ENCODE measurements around the gene USP31.

The USP31 gene, protein sequence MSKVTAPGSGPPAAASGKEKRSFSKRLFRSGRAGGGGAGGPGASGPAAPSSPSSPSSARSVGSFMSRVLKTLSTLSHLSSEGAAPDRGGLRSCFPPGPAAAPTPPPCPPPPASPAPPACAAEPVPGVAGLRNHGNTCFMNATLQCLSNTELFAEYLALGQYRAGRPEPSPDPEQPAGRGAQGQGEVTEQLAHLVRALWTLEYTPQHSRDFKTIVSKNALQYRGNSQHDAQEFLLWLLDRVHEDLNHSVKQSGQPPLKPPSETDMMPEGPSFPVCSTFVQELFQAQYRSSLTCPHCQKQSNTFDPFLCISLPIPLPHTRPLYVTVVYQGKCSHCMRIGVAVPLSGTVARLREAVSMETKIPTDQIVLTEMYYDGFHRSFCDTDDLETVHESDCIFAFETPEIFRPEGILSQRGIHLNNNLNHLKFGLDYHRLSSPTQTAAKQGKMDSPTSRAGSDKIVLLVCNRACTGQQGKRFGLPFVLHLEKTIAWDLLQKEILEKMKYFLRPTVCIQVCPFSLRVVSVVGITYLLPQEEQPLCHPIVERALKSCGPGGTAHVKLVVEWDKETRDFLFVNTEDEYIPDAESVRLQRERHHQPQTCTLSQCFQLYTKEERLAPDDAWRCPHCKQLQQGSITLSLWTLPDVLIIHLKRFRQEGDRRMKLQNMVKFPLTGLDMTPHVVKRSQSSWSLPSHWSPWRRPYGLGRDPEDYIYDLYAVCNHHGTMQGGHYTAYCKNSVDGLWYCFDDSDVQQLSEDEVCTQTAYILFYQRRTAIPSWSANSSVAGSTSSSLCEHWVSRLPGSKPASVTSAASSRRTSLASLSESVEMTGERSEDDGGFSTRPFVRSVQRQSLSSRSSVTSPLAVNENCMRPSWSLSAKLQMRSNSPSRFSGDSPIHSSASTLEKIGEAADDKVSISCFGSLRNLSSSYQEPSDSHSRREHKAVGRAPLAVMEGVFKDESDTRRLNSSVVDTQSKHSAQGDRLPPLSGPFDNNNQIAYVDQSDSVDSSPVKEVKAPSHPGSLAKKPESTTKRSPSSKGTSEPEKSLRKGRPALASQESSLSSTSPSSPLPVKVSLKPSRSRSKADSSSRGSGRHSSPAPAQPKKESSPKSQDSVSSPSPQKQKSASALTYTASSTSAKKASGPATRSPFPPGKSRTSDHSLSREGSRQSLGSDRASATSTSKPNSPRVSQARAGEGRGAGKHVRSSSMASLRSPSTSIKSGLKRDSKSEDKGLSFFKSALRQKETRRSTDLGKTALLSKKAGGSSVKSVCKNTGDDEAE (N-terminal part only)

DNA sequence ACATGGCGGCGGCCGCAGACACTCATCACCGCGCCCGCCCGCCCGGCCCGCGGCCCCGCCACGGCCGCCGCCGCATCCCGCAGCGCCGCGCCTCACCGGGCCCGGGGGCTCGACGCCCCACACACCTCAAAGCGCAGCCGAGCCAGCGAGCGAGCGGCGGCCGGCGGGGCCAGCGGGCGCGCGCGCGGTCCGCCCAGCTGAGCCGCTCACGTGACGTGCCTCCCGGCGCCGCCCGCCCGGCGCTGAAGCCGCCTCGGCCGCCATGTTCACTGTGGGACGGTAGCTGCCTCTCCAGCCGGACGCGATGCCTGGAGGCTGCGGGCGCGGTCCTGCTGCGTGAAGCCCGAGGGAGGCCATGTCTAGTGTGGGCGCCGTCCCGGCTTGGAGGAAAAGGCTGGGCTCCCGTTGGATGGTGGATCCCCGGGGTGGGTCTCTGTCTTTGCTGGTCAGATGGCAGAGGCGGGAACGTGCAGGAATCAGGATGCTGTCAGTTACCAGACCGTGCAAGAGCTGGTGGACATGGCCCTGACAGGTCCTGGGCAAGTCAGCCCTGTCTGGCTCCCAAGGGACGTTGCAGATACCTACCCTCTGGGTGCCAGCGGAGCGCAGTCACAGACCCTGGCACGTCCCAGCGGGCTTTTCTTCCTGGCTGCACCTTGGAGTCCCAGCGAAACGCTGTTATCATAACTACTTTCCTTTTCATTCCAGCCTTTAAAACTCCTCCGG is at the start of gene USP31:
Gene USP31 (minus strand): TSS at position 186 of the 726 bp plus-strand sequence. CDS start 182 bp downstream, at position 4.
- peak; percentile 89 for DNase-seq

DNA sequence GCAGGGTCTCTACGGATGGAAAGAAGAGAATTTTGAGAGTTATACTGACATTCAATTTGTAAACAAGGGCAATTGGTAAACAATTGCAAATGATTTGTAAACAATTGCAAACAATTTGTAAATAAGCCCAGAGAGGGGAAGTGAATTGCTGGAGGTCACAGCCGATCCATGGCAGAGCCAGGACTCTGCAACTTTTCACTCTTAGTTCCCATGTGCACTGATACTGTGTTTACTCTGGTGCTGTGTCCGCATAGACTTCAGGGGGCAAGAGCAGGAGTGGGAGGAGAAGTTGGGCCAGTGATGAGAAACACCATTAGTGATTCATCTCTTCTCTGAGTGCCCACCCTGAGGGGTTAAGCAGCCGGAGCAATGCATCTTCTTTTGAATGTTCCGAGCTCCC is 47.3 kb upstream of the USP31 start:
- no peak for DNase-seq

DNA sequence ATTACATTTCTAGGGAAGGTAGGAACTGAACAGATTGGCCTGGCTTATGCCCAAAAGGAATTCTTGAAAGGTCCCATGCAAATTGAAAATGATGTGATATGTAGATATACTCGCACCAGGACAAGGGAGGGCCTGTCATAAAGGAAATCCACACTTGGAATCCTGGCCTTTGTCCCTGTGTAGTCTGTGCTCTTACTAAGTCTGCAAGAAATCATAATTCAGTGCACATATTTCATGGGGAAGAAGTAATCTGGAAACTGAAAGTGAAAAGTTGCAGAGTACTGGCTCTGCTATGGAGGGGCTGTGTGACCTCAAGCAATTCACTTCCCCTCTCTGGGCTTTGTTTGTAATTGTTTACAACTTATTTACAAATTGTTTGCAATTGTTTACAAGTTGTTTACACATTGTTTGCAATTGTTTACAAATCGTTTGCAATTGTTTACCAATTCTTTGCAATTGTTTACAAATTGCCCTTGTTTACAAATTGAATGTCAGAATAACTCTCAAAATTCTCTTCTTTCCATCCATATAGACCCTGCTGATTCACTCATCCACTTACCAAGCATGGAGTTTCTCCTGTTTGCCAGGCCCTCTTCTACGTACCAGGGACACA is 46.2 kb upstream of the USP31 start:
- no peak for DNase-seq

DNA sequence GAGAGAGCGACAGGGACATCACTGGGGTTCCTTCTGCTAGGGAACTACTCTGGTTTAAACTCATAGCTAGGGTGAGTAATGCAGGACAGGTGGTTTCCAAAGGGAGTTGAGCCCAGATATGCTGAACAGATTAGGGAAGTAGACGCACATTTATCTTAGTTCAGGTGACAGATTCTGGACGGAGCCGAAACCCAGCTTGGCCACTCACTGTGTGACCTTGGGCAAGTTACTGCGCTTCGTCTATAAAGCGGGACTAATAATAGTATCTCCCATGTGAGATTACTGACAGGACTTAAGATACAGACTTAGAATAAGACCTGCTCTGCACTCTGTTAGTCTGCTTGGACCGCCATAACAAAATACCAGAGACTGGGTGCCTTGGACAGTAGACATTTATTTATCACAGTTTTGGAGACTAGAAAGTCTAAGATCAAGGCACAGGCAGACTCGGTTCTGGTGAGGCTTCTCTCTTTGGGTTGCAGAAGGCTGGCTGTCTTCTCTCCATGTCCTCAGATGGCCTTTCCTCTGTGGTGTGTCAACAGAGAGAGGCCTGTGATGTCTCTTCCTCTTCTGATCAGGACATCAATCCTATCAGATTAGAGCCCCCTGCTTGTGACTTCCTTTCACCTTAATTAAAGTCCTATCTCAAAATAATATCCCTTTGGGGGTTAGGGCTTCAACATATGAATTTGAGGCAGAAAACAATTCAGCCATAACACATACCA is 45.4 kb upstream of the USP31 start:
- DNase-seq: no peak

DNA sequence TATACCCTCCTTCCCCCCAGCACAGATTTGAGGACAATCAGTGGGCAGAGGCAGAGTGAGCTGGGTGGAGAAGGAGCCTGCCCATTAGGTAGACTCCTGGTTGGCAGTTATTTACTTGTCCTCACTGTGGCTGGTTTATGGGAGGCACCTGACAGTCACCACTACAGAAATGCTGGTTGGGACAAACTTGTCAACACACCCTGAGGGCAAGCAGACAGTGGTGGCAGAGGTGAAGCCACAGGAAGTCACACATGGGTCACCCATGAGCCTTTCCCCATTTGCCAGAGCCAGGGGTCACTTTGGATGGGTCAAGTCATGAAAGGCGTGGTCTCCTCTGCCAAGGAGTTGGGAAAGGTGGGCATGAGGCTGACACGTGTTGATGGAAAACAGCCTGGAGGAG is 39.7 kb upstream of the USP31 start:
- no peak for DNase-seq

DNA sequence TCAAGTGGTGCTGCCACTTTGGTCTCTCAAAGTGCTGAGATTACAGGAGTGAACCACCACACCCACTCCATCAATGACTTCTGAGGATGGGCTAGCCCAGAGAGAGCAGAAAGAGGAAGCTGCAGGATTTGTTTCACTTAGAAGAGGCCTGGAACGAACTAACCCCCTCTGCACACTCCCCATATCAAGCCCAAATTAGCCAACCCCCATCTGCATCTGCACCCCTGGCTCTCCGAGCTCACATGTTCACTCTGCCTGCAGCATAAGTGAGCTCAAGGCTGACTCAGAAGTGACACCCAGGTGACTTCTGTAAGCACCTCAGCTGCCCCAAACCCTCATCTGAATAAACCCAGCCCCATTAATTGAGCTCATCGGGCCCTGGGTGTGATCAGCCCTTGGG is 38.1 kb upstream of the USP31 start:
- no peak for DNase-seq

DNA sequence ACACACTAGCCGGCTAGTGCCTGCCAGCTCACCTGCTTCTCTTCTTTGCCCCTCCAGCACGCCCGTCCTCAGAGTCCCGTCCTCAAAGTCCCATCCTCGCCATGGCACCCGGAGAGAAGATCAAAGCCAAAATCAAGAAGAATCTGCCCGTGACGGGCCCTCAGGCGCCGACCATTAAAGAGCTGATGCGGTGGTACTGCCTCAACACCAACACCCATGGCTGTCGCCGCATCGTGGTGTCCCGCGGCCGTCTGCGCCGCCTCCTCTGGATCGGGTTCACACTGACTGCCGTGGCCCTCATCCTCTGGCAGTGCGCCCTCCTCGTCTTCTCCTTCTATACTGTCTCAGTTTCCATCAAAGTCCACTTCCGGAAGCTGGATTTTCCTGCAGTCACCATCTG is 36.9 kb upstream of the USP31 start:
- DNase-seq: no peak

DNA sequence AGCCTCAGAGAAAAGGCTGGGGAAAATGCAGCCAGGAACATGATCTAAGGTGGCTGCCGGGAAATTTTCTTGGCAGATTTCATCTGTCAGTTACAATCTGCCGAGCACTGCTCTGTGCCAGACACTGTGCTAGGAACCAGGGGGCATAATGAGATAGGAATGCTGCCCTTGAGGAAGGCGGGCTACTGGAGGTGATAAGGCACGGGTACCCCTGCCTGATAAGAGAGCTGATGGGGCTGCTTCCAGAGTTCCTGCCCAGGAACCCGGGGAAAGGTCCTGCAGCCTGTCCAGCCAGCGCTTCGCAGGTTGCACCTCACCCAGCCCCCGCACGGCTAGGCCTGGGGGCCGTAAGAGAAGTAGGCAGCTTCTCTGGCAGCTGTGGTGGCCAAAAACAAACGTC is 36.4 kb upstream of the USP31 start:
- no peak for DNase-seq

DNA sequence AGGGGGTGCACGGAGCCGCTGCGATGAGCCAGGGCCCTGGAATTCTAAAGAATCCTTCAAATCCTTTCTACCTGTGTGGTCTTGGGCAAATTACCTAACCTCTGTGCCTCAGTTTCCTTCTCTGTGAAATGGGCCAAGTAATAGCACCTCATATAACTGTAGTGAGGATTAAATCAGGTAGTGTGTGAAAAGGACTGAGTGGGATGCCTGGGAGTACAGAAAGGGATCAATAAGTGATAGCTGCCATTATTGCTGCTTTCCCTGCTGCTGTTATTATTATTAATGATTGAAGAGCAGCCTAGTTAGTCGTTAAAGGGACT is 34.3 kb upstream of the USP31 start:
- DNase-seq: no peak

DNA sequence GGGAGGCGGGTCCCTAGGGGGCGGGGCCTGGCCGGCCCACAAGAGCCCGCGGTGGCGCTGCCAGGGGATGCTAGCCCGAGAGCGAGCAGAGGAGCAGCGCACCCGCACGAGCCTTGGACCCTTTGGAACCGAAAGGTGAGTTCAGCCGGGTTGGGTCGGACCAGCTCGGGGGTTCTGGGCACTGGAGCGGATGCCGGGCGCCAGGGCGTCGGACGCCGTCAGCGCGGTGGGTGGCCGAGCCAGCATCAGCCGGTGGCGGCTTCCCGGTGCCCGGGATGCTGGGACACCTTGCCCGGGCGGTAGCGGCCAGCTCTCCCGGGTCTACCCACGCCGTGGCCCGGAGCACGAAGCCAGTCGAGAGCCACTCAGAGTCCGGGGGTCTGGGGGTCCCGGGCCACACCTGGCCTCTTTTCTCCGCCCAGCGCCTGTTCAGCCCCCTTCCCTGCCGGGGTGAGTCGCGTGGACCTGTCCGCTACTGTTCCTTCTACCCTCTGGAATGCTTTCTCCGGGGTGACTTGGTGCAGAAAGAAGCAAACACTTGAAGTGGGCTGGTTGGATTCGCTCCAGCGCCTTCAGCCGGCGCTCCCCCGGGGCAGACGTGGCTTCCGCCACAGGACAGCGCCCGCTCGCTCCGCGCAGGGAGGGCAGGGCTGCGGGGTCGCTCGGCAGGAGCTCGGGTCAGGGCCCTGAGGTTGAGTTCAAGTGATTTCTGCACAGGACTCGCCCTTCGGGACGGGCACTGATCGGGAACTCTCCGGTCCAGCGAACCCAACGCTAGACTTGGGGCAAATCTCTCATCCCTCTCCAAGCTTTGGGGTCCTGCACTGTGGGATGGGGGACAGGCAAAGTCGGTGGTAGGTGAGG is 33.7 kb upstream of the USP31 start, which contains the start of gene SCNN1G:
Gene SCNN1G (plus strand): TSS at position 67 of the 864 bp plus-strand sequence. CDS start 3,527 bp downstream, outside the sequence.
- DNase-seq: no peak

DNA sequence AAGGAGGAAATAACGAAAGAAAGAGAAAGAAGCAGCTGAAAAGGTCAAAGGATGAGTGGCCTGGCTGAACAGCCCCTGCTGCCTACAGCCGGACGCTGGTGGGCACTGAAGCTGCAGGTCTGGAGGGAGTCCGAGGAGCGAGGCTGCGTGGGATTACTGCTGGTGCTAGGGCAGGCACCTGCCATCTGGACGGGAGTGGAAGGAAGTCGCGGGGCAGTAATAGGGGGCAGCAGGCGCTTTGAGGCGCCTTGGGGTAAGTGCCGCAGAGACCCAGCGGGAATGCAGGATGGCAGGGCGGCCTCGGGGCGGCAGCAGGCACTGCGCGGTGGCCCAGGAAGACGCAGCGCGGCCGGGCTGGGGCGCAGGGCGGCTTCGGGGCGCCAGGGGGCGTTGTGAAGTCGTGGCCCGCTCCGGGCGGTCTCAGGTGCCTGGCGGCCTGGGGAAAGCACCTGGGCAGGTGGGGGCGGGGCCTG is 33.0 kb upstream of the USP31 start:
- DNase-seq: peak; percentile 61

DNA sequence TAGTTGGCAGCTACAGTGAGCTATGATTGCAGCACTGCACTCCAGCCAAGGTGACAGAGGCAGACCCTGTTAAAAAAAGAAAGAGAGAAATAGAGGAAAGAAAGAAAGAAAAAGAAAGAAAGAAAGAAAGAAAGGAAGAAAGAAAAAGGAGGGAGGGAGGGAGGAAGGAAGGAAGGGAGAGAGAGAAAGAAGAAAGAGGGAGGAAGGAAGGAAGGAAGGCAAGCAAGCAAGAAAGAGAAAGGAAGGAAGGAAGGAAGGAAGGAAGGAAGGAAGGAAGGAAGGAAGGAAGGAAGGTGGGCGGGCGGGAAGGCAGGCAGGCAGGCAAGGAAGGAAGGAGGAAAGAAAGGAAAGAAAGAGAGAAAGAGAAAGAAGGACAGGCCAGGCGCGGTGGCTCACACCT is 32.3 kb upstream of the USP31 start:
- no peak for DNase-seq

DNA sequence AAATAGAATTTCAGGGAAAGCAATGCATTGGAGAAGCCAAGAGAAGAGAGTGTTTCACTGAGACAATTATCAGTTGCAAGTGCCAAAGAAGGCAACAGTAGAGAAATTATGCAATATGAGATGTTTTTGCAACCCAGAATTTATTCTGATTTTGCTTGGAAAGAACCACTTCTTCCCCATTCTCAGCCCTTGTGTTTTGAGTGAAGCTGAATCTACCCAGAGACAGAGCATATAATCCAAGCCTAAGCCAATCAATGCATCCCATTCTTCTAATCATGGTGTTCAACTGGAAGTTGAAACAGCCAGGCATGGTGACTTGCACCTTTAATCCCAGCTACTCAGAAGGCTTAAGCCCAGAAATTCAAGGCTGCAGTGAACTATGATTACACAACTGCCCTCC is 26.4 kb upstream of the USP31 start:
- no peak for DNase-seq

DNA sequence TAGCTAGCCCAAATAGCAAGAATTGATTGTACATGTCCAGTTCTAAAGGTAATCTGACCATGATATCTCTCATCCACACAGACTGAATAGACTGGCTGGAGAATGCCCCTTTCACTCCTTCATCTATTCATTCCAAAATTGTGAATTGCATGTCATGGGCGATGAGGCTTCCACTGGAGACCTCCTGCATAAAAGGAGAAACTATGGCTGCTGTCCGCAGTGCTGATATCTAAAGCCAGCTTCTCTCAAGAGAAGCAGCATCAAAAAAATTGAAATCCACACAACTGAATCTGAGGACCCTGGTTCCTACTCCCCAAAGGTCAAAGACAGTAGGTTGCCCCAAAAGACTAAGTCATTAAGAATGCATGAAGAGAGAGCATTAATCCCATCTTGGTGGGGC is 25.4 kb upstream of the USP31 start:
- DNase-seq: no peak

DNA sequence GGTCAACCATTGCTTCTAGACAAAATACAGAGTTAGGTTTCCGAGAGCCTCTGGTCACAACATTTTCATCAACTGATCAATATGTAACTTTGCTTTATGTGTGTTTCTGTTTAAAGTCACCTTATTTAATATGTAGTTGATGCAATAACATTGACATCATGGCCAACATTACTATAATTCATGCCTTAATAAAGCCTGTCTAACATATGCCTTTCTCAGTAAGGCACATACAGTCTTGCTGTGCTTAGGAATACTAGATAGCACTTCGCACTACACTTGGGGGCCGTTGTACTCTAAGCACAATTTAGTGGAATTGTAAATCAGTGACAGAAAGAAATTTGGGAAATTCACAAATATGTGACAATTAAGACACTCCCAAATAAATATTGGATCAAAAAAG is 23.7 kb upstream of the USP31 start:
- DNase-seq: no peak

DNA sequence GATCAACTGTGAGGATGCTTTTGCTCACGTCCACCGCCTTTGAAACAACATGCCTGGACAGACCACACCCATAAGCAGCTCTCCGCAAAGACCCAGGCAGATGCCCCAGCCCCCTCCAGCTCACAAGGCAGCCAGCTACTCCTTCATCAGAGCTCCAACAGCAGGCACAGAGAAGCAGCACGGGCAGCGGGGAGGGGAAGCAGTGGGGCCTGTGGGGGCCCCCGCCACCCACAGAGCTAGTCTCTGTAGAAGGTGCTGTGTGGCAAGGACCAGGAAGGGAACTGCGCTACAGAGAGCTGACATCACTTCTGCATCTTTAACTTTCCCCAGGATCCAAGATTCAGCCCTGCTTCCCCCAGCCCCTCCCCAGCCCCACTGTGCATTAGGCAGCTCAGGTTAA is 23.3 kb upstream of the USP31 start:
- no peak for DNase-seq

DNA sequence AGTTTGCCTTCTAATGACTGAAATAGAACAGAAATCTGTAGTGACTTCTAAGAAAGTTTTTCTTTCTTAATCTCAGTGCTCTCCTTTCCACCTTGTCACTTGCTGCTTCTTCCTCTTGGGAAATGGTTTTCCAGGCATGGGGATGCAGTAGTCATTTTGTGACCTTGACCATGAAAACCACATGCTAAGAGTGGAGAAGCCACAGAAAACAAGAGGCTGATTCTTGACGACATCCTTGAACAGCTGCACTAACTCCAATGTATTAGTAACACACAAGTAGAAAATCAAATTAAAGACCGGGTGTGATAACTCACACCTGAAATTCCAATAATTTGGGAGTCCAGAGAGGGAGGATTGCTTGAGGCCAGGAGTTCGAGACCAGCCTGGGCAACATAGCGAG is 15.5 kb upstream of the USP31 start:
- no peak for DNase-seq

DNA sequence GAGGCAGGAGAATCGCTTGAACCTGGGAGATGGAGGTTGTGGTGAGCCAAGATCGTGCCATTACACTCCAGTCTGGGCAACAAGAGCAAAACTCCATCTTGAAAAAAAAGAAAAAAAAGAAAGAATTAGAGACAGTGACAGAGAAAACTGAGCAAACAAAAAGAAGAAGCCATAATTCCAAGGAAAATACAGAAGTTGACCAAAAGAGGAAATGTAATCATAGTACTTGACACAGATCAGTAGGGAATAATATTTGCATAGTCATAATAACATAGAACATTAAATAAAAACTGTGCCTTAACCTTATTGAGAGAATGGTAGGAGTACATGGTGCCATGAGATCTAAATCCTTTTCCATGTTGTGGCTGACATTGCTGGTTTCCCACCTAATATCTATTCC is 14.7 kb upstream of the USP31 start:
- DNase-seq: no peak

DNA sequence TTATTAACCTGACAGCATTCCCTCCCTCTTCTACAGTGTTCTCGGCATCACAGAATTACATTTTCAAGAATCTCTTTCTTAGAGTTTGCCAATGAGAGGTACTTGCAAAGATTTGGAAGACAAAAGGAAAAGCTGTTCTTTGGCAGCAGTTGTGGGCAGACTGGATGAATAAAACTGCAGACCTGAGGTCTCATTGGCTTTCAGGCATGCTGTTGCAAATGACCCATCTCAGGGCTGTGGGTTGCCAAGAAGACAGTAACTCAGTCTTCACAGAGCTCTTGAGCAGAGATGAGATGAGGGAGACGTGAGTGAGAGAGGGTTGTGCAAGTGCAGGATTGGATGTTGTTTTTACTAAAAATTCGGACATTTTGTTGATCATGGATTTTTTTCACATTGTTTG is 11.3 kb upstream of the USP31 start:
- no peak for DNase-seq

DNA sequence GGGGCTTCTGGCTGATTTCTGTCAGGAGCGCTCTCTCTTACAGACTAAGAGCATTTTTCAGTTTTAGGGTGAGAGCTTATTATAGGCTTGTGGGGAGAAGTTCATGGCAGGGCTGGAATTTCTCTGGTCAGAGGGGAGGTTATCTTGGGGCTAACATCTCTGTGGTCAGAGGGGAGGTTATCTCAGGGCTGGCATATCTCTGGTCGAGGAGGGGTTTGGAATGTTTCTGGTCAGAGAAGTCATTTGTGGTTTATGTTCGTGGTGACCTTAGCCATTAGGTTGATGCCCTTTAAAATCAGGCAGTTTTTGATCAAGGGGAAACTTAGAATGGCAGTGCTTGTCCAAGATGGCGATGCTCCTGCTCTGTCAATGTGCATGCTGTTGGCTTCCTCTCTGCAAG is 10.8 kb upstream of the USP31 start:
- no peak for DNase-seq

Measured in CD4-positive, alpha-beta T cell treated with Interleukin-4 for 4 hours (primary cell).